RWPE1 (cell line): ENCODE data around the gene APMAP.

Source experiments
- CTCF ChIA-PET: fragments of 350-600 bp; sonication (Branson Sonifier 250); formaldehyde crosslinking; extraction: SDS; loops from one replicate; lab custom pipeline; 2021; lab: Yijun Ruan, JAX
- POLR2A ChIA-PET: fragments of 400-600 bp; formaldehyde crosslinking; extraction: SDS; loops from one replicate; lab custom pipeline; 2020; ENCODE audit warnings: antibody characterized with exemption; ENCODE audit not compliant: low non-redundant PET; lab: Yijun Ruan, JAX
- DNase-seq: peaks from one replicate; pipeline ENCODE4 v3.0.0; 2012; ENCODE audit warnings: low spot score
- H3K27ac ChIP-seq: fragments of 450-650 bp; 2 replicates; pipeline ENCODE4 v1.5.1; 2017
- TF ChIP-seq, protein P1 (sequence below): fragments of 450-650 bp; conservative IDR thresholded peaks from 2 replicates; pipeline ENCODE4 v1.5.1; 2017; ENCODE audit warnings: low read depth, mild to moderate bottlenecking

The APMAP gene

DNA sequence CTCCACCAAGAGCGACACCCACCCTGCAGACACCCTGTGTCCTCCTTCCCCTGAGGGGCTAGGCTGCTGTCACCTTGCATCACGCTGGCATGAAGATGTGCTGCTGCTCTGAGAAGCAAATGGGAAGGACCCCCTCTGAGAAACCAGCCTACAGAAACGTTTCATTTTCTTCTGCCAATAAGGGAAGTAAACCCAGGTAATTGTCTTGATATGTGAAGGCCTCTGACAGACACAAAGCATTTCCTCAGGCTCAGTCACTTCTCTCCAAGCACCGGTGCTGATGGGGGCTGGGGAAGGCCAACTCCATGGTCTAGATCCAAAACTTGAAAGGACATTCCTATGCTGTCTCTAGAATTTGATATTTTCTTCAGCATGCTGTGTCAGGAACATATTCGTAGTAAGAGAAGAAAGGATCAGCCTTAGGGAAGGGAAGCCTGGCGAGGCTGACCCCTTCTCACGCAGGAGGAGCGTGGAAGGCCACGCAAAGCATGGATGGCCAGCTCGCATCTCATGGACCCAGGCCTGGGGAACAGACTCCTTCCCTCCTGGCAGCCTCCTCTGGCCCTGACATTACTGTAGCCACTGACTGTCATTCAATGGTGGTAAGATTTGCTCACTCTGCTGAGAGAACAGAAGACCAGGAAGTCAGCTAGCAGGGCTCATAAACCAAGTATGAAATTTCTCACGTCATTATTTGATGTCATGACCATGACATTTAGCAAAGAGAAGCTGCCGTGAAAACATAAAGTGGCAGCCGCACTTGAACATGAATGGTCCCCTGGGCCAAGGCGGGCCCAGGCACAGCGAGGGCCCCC lies 44.9 kb upstream of the APMAP start:
- POLR2A ChIA-PET = no interaction called here
- CTCF ChIA-PET = interaction anchor here (0.5 to 0.7 kb wide), 2 partner anchors 9 to 20 kb away, joined by 3 to 5 read pairs; no protein-coding TSS in a partner anchor
- DNase-seq = no peak
- H3K27ac ChIP-seq = no peak overlapping the region
- TF ChIP-seq, protein P1, sequence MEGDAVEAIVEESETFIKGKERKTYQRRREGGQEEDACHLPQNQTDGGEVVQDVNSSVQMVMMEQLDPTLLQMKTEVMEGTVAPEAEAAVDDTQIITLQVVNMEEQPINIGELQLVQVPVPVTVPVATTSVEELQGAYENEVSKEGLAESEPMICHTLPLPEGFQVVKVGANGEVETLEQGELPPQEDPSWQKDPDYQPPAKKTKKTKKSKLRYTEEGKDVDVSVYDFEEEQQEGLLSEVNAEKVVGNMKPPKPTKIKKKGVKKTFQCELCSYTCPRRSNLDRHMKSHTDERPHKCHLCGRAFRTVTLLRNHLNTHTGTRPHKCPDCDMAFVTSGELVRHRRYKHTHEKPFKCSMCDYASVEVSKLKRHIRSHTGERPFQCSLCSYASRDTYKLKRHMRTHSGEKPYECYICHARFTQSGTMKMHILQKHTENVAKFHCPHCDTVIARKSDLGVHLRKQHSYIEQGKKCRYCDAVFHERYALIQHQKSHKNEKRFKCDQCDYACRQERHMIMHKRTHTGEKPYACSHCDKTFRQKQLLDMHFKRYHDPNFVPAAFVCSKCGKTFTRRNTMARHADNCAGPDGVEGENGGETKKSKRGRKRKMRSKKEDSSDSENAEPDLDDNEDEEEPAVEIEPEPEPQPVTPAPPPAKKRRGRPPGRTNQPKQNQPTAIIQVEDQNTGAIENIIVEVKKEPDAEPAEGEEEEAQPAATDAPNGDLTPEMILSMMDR = no peak

DNA sequence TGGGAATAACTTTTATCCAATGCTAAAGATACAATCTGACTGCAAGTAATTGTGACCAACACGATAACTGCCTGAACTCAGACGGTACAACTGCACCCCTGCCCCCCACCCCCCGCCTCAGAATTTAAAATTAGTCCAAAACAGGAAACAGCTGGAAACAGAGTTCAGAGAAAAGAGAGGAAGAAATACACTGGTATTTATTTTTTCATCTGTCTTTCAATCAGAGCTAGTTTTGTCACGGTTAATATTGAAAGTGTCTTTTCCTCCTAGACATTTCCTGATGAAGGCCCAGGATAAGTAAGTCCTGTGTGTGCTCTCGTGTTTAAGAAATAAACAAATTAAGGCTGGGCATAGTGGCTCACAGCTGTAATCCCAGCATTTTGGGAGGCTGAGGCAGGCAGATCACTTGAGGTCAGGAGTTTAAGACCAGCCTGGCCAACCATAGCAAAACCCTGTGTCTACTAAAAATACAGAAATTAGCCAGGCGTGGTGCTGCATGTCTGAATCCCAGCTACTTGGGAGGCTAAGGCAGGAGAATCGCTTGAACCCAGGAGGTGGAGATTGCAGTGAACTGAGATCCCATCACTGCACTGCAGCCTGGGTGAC lies 43.9 kb upstream of the APMAP start:
- TF ChIP-seq, protein P1 = no peak
- CTCF ChIA-PET = interaction anchor here (0.7 kb wide), 2 partner anchors 11 to 13 kb away, joined by 3 to 5 read pairs; no protein-coding TSS in a partner anchor
- no peak overlapping the region for H3K27ac ChIP-seq
- DNase-seq = no peak
- POLR2A ChIA-PET = no interaction called here

DNA sequence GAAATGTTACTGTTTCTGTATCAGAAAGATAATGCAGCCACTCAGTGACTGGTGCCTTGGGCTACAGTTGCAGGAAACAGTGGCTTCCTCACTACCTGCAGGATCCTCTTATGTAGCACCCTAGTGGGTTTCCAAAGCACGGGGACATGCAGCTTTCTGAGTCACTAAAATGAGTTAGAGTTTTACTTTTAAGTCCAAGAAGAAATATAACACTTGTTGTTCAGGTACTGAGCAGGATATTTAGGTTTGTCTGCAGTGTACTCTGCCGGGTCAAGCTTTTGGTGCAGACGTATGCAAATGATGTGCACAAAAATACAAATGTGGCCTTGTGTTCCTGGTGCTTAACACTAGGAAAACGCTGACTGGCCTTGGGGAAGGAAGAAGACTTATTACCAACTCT lies 43.4 kb upstream of the APMAP start:
- no peak for DNase-seq
- H3K27ac ChIP-seq = no peak overlapping the region
- CTCF ChIA-PET = interaction anchor here (0.7 kb wide), 1 partner anchor 14 kb away, joined by 3 read pairs; no protein-coding TSS in a partner anchor
- TF ChIP-seq, protein P1 = no peak
- POLR2A ChIA-PET = no interaction called here

DNA sequence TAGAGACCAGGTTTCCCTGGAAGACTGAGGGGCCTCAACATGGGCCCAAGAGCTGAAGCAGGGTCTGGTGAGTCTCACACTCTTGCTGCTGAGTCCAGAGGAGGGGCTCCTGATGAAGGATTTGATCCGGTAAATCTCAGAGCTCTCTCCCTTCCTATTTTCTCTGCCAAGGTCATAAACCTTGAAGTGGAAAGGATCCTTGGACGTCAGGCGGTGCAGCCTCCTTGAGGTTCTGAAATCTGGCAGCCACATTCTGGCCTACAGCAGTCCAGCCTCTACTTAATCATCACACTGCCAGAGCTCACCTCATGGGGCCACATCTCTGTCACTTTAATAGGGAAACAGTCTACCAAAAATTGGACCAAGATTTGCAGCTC lies 41.4 kb upstream of the APMAP start:
- POLR2A ChIA-PET = no interaction called here
- DNase-seq = no peak
- TF ChIP-seq, protein P1 = no peak
- CTCF ChIA-PET = interaction anchor here (0.7 kb wide), 2 partner anchors 10 to 195 kb away, joined by 3 to 4 read pairs; no protein-coding TSS in a partner anchor
- H3K27ac ChIP-seq = no peak overlapping the region

DNA sequence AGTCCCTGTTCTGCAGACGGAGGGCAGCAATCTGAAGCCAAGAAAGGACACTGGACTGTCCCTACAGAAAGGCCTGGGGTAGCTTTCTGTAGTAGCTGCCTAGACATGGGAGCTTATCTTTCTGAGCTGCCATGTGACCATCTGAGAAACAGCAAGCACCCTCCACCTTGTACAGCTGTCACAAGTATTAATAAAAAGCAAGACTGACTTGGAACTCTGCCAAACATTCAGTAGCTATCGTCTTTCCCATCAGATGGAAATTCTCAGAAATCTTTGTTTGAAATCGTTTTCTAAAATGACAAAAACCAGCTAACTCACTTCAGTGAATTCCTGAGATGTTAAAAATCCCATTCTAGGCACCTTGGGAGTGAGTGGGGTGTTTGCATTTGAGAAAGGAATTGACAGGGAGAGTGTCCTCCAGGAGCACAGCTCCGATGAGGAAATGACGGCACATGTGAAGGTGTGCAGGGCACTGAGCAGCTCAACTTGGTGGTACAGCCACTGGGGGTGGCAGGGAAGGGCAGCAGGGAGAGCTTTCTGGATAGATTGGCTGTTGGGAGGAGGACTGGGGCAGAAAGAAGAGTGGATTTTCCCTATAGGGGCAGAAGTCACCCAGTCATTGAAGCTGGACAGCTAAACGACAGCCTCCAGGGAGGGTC lies 40.8 kb upstream of the APMAP start:
- POLR2A ChIA-PET = no interaction called here
- no peak overlapping the region for H3K27ac ChIP-seq
- CTCF ChIA-PET = interaction anchor here (0.7 kb wide), 1 partner anchor 9 kb away, joined by 4 read pairs; no protein-coding TSS in a partner anchor
- no peak for DNase-seq
- TF ChIP-seq, protein P1 = no peak
